Activated naive CD8-positive, alpha-beta T cell treated with anti-CD3 and anti-CD28 coated beads for 36 hours (primary cell): ENCODE results near the gene DNAH2. TPM values are rescaled to one million over a fixed set of nuclear protein-coding genes. Genes with fewer than 3 reads are reported as not detected.

Experiments used
- DNase-seq: peaks from one replicate; pipeline ENCODE4 v3.0.0; 2021
- H3K27ac Mint-ChIP-seq: one replicate; pipeline ENCODE4 v1.8.0; 2022; ENCODE audit warnings: mild to moderate bottlenecking, moderate library complexity, mixed read lengths
- H3K27me3 Mint-ChIP-seq: one replicate; pipeline ENCODE4 v1.8.0; 2022; ENCODE audit warnings: mild to moderate bottlenecking, mixed read lengths
- H3K36me3 Mint-ChIP-seq: one replicate; pipeline ENCODE4 v1.8.0; 2021; ENCODE audit warnings: mild to moderate bottlenecking, mixed read lengths
- H3K4me1 Mint-ChIP-seq: one replicate; pipeline ENCODE4 v1.8.0; 2021; ENCODE audit warnings: mixed read lengths
- H3K4me3 Mint-ChIP-seq: one replicate; pipeline ENCODE4 v1.8.0; 2022; ENCODE audit warnings: mild to moderate bottlenecking, moderate library complexity, mixed read lengths
- H3K9me3 Mint-ChIP-seq: one replicate; pipeline ENCODE4 v1.8.0; 2022; ENCODE audit warnings: mixed read lengths
- total RNA-seq, 2 experiments: library from RNA; stranded (reverse); gene quantifications; one replicate each; pipeline ENCODE4 v1.2.3, GENCODE V29; 2021

DNAH2 gene
- total RNA-seq, 2 experiments from 2014 or later, result 0.04 to 0.14 TPM

DNA sequence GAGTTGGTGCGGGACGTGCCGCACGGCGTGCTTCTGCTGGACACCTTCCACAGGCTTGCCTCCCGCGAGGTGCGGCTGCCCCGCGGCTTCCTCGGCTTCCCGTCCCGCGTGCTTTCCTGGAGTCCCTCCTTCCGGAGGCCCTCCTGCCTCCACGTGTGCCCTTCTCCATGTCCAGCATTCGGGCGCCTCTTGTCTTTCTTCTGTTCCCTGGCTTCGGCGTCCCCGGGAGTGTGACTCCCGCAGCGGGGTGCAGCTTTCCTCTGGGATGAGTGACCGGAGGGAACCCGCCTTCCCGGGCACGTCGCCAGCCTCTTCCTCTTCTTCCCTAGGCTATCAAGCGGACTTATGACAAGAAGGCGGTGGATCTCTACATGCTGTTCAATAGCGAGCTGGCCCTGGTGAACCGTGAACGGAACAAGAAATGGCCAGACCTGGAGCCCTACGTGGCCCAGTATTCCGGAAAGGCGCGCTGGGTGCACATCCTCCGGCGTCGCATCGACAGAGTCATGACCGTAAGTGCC, 23.0 kb downstream of the DNAH2 start:
- H3K4me1 Mint-ChIP-seq, result no peaks in the 10 kb centered on the region
- no peak for DNase-seq
- no peaks in the 10 kb centered on the region for H3K9me3 Mint-ChIP-seq
- H3K36me3 Mint-ChIP-seq, result no peaks in the 10 kb centered on the region
- peaks cover 21% of the 10 kb centered on the region for H3K27me3 Mint-ChIP-seq
- H3K4me3 Mint-ChIP-seq, result no peak overlapping the region
- H3K27ac Mint-ChIP-seq, result no peak overlapping the region

DNA sequence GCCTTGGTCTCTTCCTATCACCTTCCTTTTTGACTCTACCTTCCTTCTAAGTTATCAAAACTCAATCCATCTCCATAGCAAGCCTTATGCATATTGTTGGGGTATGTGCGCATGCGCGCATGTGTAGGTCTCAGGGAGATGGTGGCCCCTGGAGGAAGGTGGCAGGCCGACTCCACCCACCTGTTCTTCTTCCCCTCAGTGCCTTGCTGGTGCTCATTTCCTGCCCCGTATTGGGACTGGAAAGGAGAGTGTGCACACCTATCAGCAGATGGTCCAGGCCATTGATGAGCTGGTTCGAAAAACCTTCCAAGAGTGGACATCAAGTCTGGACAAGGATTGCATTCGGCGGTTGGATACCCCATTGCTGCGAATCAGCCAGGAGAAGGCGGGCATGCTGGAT, 25.2 kb downstream of the DNAH2 start:
- H3K9me3 Mint-ChIP-seq, result no peaks in the 10 kb centered on the region
- no peak overlapping the region for H3K4me3 Mint-ChIP-seq
- no peaks in the 10 kb centered on the region for H3K36me3 Mint-ChIP-seq
- DNase-seq, result no peak
- no peak overlapping the region for H3K27ac Mint-ChIP-seq
- H3K27me3 Mint-ChIP-seq, result peaks cover 24% of the 10 kb centered on the region
- no peaks in the 10 kb centered on the region for H3K4me1 Mint-ChIP-seq

DNA sequence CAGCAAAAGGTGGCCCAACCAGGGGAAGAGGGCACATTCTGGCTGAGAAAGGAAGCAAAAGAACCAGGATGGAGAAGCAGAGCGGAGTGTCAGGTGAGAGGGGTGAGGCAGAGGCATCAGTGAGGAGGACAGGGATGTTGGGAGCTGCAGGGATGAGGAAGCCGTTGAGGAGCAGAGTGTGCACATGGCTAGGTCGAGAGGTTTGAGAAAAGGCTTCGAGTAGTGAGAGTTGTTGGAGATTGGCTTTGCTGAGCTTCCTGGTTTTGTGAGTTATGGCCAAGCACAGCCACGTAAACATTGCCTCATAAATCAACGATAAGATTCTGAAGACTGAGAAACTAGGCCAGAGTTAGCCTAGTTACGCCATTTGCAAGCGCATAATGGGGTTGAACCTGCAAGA, 26.9 kb downstream of the DNAH2 start:
- H3K27me3 Mint-ChIP-seq, result peaks cover 23% of the 10 kb centered on the region
- no peaks in the 10 kb centered on the region for H3K36me3 Mint-ChIP-seq
- no peak for DNase-seq
- H3K9me3 Mint-ChIP-seq, result no peaks in the 10 kb centered on the region
- no peak overlapping the region for H3K4me3 Mint-ChIP-seq
- no peak overlapping the region for H3K27ac Mint-ChIP-seq
- H3K4me1 Mint-ChIP-seq, result no peaks in the 10 kb centered on the region

DNA sequence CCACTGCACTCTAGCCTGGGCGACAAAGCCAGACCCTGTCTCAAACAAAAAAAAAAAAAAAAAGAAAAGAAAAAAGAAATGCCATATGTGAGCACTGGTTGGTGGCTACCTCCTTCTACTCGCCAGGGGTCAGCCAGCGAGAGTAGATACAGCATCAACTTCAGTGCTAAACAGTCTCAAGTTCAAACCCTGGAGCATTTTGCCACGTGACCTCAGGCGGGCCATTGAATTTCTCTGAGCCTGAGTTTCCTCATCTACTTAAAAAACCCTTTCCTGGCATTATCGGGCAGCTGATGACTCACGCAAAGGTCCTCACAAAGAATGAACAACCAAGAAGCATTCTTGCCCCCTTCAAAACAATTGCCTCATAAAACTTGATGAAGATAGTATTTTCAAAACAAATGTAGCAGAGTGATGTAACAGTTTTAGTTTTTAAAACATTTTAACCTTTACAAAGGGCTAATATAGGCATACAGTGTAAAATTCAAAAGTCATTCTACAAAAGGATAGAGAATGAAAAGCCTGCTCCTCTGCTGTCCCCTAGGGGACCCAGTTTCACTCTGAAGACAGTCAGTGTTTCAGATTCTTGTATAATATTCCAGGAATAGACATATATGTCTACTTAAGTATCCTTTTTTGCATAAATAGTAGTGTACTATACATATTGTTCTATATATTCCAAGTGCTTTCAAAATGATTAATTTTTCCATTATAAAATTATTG, 28.4 kb downstream of the DNAH2 start:
- H3K4me3 Mint-ChIP-seq, result no peak overlapping the region
- no peaks in the 10 kb centered on the region for H3K4me1 Mint-ChIP-seq
- no peak overlapping the region for H3K27ac Mint-ChIP-seq
- peaks cover 13% of the 10 kb centered on the region for H3K27me3 Mint-ChIP-seq
- H3K9me3 Mint-ChIP-seq, result no peaks in the 10 kb centered on the region
- no peaks in the 10 kb centered on the region for H3K36me3 Mint-ChIP-seq
- DNase-seq, result no peak

DNA sequence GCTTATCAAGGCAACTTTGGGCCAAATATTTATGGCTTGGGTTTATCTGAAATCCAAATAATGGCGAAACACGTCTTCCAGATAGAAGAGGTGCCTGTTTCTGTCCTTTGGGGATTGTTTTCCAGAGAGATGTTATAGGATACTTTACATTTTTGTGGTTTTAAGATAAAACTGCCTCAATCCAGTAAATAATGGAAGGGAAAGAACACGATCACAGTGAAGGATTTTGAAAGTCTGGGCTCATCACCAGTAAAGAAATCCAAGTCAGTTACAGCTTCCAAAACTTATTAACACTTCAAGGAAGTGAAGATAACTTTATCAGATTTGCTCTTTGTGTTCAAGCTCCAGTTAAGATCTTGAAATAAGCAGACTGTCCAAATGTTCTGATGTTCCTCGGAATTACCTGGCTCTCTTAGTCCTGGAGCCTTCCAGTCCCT, 30.1 kb downstream of the DNAH2 start:
- H3K27me3 Mint-ChIP-seq, result peaks cover 8% of the 10 kb centered on the region
- no peak overlapping the region for H3K27ac Mint-ChIP-seq

DNA sequence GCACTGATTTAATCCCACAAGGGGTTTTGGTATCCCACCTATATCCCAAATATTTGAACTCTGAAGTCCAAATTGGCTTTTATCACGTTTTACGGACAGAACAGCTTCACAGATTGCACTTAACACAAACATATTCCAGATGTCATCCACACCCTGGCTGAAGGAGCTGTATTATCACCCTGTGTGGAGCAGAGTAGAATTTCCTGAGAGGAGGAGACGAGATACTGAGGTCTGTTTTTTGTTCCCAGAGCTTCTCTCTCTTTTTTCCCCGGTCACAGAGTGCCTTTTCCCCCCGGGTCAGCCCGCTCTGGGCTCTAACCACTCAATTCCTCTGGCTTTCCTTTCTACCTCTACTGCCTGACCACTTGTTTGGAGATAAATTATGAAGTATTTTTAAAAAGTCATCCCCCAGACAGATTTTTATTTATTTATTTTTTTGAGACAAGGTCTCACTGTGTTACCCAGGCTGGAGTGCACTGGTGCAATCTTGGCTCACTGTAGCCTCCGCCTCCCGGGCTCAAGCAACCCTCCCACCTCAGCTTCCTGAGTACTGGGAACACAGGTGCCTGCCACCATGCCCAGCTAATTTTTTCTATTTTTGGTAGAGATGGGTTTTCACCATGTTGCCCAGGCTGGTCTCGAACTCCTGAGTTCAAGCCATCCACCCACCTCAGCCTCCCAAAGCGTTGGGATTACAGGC, 30.7 kb downstream of the DNAH2 start:
- Mint-ChIP-seq H3K4me1 (no peaks in the 10 kb centered on the region), H3K27ac (no peak overlapping the region)

More for the DNA sequence above, 30.1 kb downstream of the DNAH2 start:
- no peaks in the 10 kb centered on the region for H3K4me1 Mint-ChIP-seq
- DNase-seq, result no peak
- no peaks in the 10 kb centered on the region for H3K9me3 Mint-ChIP-seq
- H3K4me3 Mint-ChIP-seq, result no peak overlapping the region
- no peaks in the 10 kb centered on the region for H3K36me3 Mint-ChIP-seq

DNA sequence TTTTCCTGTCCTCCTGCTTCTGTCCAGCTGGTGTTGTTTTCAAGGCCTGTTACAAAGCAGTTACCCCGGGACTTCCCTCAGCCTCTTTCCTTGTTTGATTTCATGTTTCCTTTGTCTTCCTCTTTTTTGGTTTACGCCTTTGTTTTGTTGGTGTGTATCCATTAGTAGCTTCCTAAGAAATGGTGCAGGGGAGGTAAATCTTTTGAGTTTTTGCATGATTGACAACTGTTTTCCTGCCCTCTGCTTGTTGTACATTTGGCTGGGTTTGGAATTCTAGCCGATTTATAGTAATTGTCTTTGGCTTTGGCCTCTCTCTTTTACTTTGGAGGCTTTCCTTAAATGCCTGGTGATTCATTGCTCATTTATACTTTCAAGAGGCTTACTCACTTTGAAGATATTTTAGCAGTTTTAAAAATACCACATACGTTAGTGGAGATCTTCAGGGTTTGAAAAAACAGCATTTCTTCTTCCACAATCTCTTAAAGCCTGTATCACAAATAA, 32.8 kb downstream of the DNAH2 start:
- Mint-ChIP-seq H3K27ac (no peak overlapping the region), H3K4me3 (no peak overlapping the region)
- no peak for DNase-seq

More for the DNA sequence above, 30.7 kb downstream of the DNAH2 start:
- DNase-seq, result no peak
- no peak overlapping the region for H3K4me3 Mint-ChIP-seq
- no peaks in the 10 kb centered on the region for H3K9me3 Mint-ChIP-seq
- H3K27me3 Mint-ChIP-seq, result peaks cover 8% of the 10 kb centered on the region
- no peaks in the 10 kb centered on the region for H3K36me3 Mint-ChIP-seq

DNA sequence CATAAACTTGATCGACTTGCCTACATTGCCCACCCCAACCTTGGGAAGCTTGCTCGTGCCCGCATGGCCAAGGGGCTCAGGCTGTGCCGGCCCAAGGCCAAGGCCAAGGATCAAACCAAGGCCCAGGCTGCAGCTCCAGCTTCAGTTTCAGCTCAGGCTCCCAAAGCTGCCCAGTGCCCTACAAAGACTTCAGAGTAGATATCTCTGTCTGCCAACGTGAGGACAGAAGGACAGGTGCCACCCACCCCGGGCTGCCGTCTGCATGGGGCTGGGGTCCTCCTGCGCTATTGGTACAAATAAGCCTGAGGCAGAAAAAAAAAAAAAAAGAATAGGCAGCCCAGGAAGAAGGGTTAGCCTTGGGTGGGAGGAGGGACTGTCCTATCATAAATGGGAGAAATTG, 37.1 kb downstream of the DNAH2 start:
- Mint-ChIP-seq H3K36me3 (no peaks in the 10 kb centered on the region), H3K9me3 (no peaks in the 10 kb centered on the region), H3K4me1 (no peaks in the 10 kb centered on the region), H3K27me3 (peaks cover 4% of the 10 kb centered on the region), H3K27ac (no peak overlapping the region), H3K4me3 (no peak overlapping the region)
- DNase-seq, result no peak

More for the DNA sequence above, 32.8 kb downstream of the DNAH2 start:
- Mint-ChIP-seq H3K36me3 (no peaks in the 10 kb centered on the region), H3K27me3 (peaks cover 10% of the 10 kb centered on the region), H3K4me1 (no peaks in the 10 kb centered on the region), H3K9me3 (no peaks in the 10 kb centered on the region)

DNA sequence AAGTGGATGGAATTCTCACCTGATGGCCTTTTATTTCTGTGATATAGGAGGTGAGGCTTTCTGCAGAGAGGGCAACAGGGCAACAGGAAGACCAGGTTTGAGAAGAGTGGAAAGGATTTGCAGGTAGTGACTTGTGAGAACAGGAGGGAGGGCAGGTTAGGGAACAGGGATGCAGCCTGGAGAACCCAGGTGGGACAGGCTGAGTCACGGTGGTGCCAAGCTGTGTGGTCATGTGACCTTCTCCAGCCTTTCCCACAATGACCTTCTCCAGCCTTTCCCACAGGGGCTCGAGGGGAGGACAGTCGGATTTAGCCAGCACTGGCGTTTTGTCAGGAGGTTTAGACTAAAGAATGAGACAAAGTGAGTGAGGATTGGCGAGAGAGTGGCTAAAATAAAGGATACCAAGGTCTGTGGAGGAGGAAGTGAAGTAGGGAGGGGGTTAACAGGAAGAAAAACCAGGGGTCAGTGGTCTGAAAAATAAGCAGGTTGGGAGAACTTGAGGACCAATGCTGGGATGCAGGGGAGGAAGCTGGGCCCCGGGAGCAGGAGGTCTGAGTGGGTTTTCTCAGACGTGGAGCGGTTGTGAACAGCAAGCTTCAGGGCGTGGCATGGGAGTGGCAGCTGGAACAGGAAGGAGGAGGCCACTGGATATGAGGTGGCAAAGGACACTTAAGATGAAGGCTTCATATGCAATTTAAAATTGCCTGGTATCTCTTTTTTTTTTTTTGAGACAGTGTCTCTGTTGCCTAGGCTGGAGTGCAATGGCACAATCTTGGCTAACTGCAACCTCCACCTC, 37.7 kb downstream of the DNAH2 start:
- H3K27me3 Mint-ChIP-seq, result peaks cover 4% of the 10 kb centered on the region
- no peaks in the 10 kb centered on the region for H3K36me3 Mint-ChIP-seq
- no peak overlapping the region for H3K27ac Mint-ChIP-seq
- H3K4me3 Mint-ChIP-seq, result no peak overlapping the region
- H3K4me1 Mint-ChIP-seq, result no peaks in the 10 kb centered on the region
- H3K9me3 Mint-ChIP-seq, result no peaks in the 10 kb centered on the region
- DNase-seq, result no peak

DNA sequence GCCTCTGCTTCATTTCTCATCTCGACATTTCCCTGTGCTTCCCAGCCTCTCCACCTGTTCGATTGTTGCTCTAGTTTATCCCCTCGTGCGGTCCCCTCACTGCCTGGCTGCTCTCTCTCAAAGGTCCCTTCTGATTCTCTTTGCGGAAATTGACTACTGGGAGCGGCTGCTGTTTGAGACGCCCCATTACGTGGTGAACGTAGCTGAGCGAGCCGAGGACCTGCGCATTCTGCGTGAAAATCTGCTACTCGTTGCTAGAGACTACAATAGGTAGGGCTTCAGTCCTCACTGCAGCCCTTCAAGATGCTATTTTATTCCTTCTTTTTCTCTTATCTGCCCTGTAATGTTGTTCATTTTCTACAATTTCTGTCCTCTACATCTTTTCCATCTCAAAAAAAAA, 39.4 kb downstream of the DNAH2 start:
- no peaks in the 10 kb centered on the region for H3K9me3 Mint-ChIP-seq
- no peaks in the 10 kb centered on the region for H3K4me1 Mint-ChIP-seq
- DNase-seq, result no peak
- no peaks in the 10 kb centered on the region for H3K36me3 Mint-ChIP-seq
- H3K27ac Mint-ChIP-seq, result no peak overlapping the region
- no peak overlapping the region for H3K4me3 Mint-ChIP-seq
- H3K27me3 Mint-ChIP-seq, result peaks cover 4% of the 10 kb centered on the region

DNA sequence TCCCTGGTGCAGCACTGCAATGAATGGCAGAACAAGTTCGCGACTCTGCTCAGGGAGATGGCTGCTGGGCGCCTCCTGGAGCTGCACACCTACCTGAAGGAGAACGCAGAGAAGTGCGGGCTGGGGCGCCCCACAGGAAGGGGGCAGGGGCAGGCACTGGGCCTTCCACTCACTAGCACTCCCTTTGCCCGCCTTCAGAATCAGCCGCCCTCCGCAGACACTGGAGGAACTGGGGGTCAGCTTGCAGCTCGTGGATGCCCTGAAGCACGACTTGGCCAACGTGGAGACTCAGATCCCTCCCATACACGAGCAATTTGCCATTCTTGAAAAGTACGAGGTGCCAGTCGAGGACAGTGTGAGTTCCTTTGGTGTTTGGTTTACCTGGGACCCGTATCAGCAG, 46.4 kb downstream of the DNAH2 start:
- H3K27me3 Mint-ChIP-seq, result no peaks in the 10 kb centered on the region
- H3K27ac Mint-ChIP-seq, result no peak overlapping the region
- H3K4me1 Mint-ChIP-seq, result no peaks in the 10 kb centered on the region
- no peaks in the 10 kb centered on the region for H3K36me3 Mint-ChIP-seq
- no peaks in the 10 kb centered on the region for H3K9me3 Mint-ChIP-seq
- H3K4me3 Mint-ChIP-seq, result no peak overlapping the region
- no peak for DNase-seq

DNA sequence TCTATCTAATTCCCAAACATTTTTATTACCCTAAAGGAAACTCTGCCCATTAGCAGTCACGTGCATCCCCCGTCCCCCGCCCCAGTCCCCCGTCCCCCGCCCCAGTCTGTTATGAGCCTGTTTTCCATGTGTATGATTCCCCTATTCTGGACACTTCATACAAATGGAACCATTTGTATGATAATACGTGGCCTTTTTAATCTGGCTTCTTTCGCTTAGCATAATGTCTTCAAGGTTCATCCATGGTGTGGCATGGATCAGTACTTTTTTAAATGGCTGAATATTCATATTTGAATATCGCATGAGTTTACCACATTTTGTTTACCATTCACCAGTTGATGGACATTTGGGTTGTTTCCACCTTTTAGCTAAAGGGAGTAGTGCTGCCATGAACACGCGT, 49.5 kb downstream of the DNAH2 start:
- H3K36me3 Mint-ChIP-seq, result no peaks in the 10 kb centered on the region
- peaks cover 5% of the 10 kb centered on the region for H3K27me3 Mint-ChIP-seq
- H3K4me1 Mint-ChIP-seq, result no peaks in the 10 kb centered on the region
- H3K4me3 Mint-ChIP-seq, result no peak overlapping the region
- H3K27ac Mint-ChIP-seq, result no peak overlapping the region
- no peak for DNase-seq
- H3K9me3 Mint-ChIP-seq, result no peaks in the 10 kb centered on the region

DNA sequence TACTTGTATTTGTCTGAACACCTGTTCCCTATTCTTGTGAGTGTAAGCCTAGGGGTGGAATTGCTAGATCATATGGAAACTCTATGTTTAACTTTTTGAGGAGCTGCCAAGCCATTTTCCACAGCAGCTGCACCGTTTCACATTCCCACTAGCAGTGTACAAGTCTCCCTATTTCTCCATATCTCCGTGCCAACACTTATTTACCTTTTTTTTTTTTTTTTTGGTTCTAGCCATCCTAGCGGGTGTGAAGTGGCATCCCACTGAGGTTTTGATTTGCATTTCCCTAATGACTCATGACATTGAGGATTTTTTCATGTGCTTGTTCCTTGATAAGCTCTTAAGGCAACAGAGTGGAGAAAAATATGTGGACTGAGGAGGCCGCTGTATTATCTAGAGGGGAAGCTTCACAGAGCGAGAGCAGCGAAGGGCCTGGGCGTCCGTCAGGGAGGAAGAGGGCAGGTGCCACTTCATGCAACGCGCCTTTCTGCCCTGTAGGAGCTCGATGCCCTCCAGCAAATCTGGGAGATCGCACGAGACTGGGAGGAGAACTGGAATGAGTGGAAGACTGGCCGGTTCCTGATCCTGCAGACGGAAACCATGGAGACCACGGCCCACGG, 50.0 kb downstream of the DNAH2 start:
- DNase-seq, result no peak
- H3K36me3 Mint-ChIP-seq, result no peaks in the 10 kb centered on the region
- no peaks in the 10 kb centered on the region for H3K4me1 Mint-ChIP-seq
- peaks cover 5% of the 10 kb centered on the region for H3K27me3 Mint-ChIP-seq
- H3K27ac Mint-ChIP-seq, result no peak overlapping the region
- H3K4me3 Mint-ChIP-seq, result no peak overlapping the region
- H3K9me3 Mint-ChIP-seq, result no peaks in the 10 kb centered on the region

DNA sequence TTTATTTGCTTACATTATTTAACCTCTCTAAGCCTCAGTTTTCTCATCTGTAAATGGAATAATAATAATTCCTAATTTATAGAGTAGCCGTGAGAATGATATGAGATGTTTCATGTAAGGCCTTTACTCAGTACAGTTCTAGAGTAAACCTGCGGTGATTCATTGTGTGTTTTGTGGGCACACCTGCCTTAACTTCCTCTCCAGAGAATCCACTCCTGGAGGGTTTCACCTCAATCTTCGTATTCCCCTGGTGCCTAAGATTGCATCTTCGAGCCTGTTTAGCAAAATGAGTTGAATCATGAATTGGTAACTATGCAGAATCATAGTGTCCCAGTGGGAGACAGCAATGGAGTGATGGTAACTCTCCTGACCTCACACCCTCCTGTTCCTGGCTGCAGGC, 52.3 kb downstream of the DNAH2 start:
- Mint-ChIP-seq H3K27ac (no peak overlapping the region), H3K4me3 (no peak overlapping the region), H3K27me3 (peaks cover 9% of the 10 kb centered on the region), H3K4me1 (no peaks in the 10 kb centered on the region), H3K9me3 (no peaks in the 10 kb centered on the region), H3K36me3 (no peaks in the 10 kb centered on the region)
- DNase-seq, result no peak
